NCI-H2029 treated with DMSO at 0.1 percent for 48 hours (cell line): ENCODE data around the gene NCK2.
A peak's percentile ranks its signal among the peaks of the same experiment; 100 is the strongest.

ENCODE experiments used
- DNase-seq: peaks from one replicate; lab custom pipeline; 2025; lab: John Stamatoyannopoulos, UW

NCK2 gene

GRCh38 chr2:105873721-105874120, 129.0 kb downstream of the NCK2 start:
- DNase-seq = no peak

DNA sequence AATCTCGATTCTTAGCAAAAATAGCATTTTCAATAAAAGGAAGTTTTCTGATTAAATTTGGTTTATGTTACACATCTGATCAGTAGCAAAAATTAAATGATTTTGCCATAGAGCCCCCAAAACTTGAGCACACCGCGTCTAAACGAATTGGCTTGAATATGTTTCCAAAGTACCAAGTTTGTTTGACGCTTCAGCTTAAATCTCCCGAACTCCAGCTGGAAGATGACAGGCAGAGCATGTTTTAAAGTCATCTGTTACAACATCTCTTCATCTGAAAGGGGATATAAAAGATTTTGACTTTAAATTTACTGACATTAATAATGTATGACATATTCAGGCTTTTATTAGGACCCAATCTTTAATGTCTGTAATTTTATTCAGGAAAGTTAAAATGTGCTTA, 129.8 kb downstream of the NCK2 start:
- no peak for DNase-seq

DNA sequence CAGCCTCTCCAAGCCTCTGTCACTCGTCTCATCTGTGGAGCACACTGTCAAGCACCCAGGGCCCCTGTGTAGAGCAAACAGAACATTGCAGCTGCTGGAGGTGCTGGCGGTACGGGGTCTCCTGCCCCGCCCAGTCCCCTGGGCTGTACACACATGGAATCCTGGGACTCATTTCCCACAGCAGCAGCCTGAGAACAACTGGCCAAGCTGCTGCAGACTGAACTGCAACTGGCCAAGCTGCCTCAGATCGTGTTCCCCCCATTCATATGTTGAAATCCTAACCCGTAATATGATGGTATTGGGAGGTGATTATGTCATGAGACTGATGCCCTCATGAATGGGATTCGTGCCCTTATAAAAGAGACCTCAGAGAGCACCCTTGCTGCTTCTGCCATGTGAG, 130.5 kb downstream of the NCK2 start:
- no peak for DNase-seq

GRCh38 chr2:105876191-105876590, 131.5 kb downstream of the NCK2 start:
- DNase-seq = no peak

DNA sequence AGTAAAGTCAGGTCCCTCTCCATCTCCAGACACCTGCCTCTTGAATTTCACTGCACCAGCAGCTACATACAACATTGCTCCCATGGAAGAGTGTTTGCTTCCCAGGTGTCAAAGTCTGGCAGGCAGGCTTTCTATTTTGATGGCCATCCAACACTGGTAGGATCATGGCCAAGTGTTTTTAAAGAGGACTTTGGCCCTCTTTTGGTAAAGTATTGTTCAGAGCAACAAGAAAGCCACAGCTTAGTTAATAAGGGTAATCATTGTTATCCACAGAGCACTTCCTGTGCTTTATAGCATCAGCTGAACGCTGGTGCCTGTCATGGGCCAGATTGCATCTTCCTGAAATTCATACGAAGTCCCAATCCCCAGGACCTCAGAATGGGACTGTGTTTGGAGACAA, 133.2 kb downstream of the NCK2 start:
- peak; percentile 12 for DNase-seq

DNA sequence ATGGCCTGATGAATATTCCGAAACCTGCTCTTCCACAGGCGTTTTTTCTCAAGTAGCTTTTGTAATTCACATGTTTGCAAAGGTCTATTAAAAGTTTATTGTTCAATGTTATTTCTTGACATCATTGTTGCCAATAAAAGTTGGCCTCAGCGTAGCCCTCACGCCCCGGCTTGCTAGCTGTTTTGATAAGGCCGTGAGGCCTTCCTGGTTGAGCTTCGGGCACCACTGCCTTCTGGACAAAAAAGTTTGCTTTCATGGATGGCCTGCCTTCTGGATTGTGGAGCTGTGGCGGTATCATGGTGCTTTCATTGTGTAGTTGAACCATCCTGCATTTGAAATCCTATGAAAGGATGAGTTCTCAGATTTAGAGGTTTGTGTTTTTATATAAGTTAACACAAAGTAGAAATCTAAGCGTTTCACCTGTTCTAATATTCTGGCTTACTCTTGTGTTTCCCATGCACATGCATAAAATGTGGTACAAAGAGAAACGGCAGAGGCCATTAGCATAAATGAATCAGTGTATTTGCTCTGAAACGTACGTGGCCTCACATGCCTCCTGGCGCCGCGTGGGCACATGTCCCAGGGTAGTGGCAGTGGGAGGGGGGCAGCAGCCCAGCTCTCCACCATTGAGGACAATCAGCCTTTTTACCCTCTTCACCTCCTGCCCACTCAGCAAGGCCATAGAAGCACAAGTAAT, 134.5 kb downstream of the NCK2 start:
- no peak for DNase-seq

- no peak for DNase-seq
These were observed 135.1 kb downstream of the NCK2 start for GRCh38 chr2:105879803-105880300.

- DNase-seq = no peak
These were observed 135.9 kb downstream of the NCK2 start for GRCh38 chr2:105880637-105881036.

DNA sequence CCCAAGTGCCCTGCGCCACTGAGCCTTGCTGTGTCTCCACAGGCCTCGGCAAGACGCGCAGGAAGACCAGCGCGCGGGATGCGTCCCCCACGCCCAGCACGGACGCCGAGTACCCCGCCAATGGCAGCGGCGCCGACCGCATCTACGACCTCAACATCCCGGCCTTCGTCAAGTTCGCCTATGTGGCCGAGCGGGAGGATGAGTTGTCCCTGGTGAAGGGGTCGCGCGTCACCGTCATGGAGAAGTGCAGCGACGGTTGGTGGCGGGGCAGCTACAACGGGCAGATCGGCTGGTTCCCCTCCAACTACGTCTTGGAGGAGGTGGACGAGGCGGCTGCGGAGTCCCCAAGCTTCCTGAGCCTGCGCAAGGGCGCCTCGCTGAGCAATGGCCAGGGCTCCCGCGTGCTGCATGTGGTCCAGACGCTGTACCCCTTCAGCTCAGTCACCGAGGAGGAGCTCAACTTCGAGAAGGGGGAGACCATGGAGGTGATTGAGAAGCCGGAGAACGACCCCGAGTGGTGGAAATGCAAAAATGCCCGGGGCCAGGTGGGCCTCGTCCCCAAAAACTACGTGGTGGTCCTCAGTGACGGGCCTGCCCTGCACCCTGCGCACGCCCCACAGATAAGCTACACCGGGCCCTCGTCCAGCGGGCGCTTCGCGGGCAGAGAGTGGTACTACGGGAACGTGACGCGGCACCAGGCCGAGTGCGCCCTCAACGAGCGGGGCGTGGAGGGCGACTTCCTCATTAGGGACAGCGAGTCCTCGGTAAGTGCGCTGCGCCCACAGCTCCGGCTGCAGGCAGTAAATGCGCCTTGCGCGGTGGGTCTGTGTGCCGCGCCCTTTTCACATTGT, 136.8 kb downstream of the NCK2 start:
- DNase-seq = no peak

DNA sequence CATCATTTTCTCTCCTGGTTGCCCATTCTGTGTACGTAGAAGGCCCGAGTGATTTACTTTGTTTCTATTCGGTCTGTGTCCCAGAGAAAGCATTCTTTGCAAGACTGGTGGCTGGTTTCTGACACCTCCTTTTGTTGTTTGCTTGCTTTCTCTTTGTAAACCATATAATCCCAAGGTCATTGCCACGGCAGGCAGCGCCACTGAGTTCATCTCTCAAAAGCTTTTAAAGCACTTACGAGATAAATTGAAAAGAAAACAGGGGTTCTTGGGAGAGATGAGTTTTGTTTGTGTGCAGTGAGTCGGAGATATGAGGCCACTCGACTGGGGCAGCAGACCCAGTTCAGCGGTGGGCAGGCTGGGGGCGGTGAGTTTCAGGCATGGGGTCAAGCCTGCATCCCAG, 137.6 kb downstream of the NCK2 start:
- DNase-seq = no peak

DNA sequence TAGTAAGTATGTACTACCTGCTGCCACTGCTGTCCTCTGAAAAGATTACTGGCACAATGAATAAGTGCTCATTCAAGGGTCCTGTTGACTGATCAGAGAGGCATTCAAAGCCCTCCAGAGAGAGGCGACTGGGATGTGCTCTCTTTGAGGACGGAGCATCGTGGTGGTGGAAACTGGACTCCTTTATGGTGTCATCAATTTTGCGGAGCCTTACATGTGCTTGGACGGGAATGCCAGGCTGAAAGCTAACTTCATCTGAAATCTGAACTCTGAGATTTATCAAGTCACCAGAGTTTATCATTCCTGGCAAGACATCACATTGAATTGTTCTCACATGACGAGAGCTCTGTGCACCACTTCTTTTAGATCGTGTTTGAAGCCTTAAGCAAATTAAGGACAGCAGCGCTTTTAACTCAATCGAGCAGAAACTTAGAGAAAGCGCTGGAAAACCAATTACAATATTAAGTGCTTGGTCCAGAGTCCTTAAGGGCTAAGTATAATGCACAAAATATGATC, 138.3 kb downstream of the NCK2 start:
- no peak for DNase-seq

- DNase-seq = no peak
These were observed 139.4 kb downstream of the NCK2 start for GRCh38 chr2:105883911-105884694.

- no peak for DNase-seq
These were observed 140.7 kb downstream of the NCK2 start for GRCh38 chr2:105885456-105885855.

DNA sequence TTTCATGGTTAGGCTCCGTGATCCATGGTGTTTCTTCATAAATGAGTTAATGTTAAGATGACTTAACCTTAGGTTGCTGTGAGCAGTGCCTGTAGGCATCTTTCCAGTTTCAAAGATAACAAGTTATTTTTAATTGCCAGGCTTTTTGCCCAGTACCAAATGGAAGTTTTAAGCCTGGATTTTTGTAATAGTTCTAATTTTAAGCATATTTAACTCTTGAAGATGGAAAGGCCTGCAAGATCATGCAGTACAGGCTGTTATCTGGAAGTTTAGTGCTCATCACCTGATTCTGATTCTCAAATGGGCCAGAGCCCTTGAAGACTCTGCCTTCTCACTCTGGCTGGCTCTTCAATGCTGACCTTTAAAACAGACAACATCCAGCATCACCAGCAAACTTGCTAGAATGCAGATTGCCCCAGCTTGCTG, 141.3 kb downstream of the NCK2 start:
- DNase-seq = no peak

- DNase-seq = no peak
These were observed 142.0 kb downstream of the NCK2 start for GRCh38 chr2:105886687-105887086.

- no peak for DNase-seq
These were observed 142.5 kb downstream of the NCK2 start for GRCh38 chr2:105887256-105887655.

- no peak for DNase-seq
These were observed 143.9 kb downstream of the NCK2 start for GRCh38 chr2:105888625-105889024.

DNA sequence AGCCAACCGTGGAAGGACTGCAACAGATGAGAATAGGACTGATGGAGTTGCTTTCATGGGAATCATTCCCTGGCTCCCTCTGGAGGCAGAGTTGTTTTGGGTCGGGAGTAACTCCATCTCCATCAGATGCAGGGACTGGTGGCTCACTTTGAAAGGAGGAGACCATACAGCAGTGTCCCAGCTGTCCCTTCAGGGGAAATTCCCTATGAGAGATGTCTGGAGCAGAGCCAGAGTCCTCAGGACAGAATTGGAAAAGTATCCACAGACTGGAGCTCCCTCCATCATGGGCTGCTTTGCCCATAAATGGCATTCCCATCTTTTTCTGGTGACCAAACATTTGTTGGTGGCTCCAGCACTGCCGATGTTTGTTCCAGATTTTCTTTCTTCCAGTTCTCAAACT, 144.3 kb downstream of the NCK2 start:
- DNase-seq = no peak

- DNase-seq = no peak
These were observed 145.4 kb downstream of the NCK2 start for GRCh38 chr2:105890111-105890510.

DNA sequence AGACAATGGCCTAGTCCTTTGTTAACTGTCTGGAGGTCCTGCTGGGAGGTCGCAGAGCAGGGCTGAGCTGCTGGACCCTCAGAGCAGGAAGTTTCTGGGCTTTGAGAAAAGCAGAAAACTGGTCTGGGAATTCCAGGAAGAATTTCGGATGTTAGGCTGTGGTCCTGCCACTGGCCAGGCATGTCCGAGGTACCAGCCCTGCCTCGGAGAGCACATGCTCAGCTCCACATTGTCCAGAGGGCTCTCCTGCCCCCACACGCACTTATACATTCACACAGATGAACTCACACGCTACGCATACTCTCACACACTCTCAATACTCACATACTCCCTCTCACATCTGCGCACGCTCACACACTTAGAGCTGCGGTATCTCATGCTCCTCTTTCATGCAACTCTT, 146.1 kb downstream of the NCK2 start:
- no peak for DNase-seq

- no peak for DNase-seq
These were observed 148.6 kb downstream of the NCK2 start for GRCh38 chr2:105893011-105893995.
